K562 (cell line): ENCODE data around the gene PIEZO2. TPM values are rescaled to one million over a fixed set of nuclear protein-coding genes. Genes with fewer than 3 reads are reported as not detected.

ENCODE experiments used
- ATAC-seq: fragments of 200-7000 bp; cut with Tn5 transposase; 3 replicates; pipeline ENCODE4 v1.9.1; 2020; ENCODE audit warnings: moderate library complexity
- BruUV-seq: library from RNA; stranded (reverse); fragments of 400-500 nt; replicated peaks from 2 replicates; lab custom pipeline; 2021; lab: Mats Ljungman, UMichigan
- CTCF ChIA-PET: fragments of 300-600 bp; formaldehyde crosslinking; extraction: SDS; loops from one replicate; lab custom pipeline; 2021; ENCODE audit warnings: low intra/inter-chr PET ratio; lab: Yijun Ruan, JAX
- POLR2A ChIA-PET: fragments of 300-600, 350-650 bp; sonication (Branson Sonifier 250); formaldehyde crosslinking; extraction: SDS; loops from one replicate; lab custom pipeline; 2021; ENCODE audit warnings: antibody characterized with exemption, inconsistent platforms; lab: Yijun Ruan, JAX
- DNase-seq, 4 experiments: peaks; one replicate each; pipeline versions ENCODE4 v3.0.0 to v3.0.0-alpha.2; 2011 to 2018; ENCODE audit warnings: low spot score in 3 of 4, mixed read lengths in 3 of 4; ENCODE audit errors: extremely low read depth in 1 of 4
- FAIRE-seq: peaks from 2 replicates; lab custom pipeline; 2011; peaks lifted over from hg19 to GRCh38; lab: Jason Lieb, UNC
- H2AFZ ChIP-seq: 2 replicates; pipeline ENCODE4 v1.6.0; 2011; ENCODE audit warnings: low read depth, low read length, control low read depth, inconsistent platforms
- H3K27ac ChIP-seq: fragments of 200-600 bp; 3 replicates; pipeline ENCODE4 v1.8.0; 2011; ENCODE audit warnings: low read depth, mild to moderate bottlenecking, control low read depth, inconsistent platforms, low read length, moderate library complexity, mixed read lengths; ENCODE audit errors: extremely low read depth
- H3K27me3 ChIP-seq, 2 experiments: fragments of 300-600 bp in 1 of 2; 2 replicates in 1 of 2; 3 replicates in 1 of 2; pipeline versions ENCODE4 v1.6.0 to v1.8.0; 2011; ENCODE audit warnings: inconsistent platforms in 2 of 2, low read length in 2 of 2, mild to moderate bottlenecking in 1 of 2, mixed read lengths in 1 of 2, moderate library complexity in 1 of 2; ENCODE audit not compliant: control insufficient read depth in 2 of 2, insufficient read depth in 2 of 2
- H3K36me3 ChIP-seq: fragments of 300-600 bp; 3 replicates; pipeline ENCODE4 v1.8.0; 2011; ENCODE audit warnings: mild to moderate bottlenecking, low read length, inconsistent platforms; ENCODE audit not compliant: control insufficient read depth, insufficient read depth
- H3K4me1 ChIP-seq, 2 experiments: fragments of 200-600 bp in 1 of 2; replicated peaks in 1 of 2; 2 replicates in 1 of 2; 3 replicates in 1 of 2; pipeline versions ENCODE4 v1.5.1 to v1.8.0; 2011; ENCODE audit warnings: inconsistent platforms in 2 of 2, low read length in 2 of 2, mild to moderate bottlenecking in 1 of 2, mixed read lengths in 1 of 2, moderate library complexity in 1 of 2; ENCODE audit not compliant: control insufficient read depth in 2 of 2, insufficient read depth in 2 of 2
- H3K4me2 ChIP-seq: 2 replicates; pipeline ENCODE4 v1.6.1; 2011; ENCODE audit warnings: low read length, control low read depth, inconsistent platforms, mixed read lengths; ENCODE audit not compliant: insufficient read depth
- H3K4me3 ChIP-seq: fragments of 200-600 bp; sonication (generic), shearing (Covaris generic); 2 replicates; pipeline ENCODE4 v1.5.1; 2016; ENCODE audit warnings: control low read depth, inconsistent platforms
- H3K79me2 ChIP-seq: fragments of 200-600 bp; 3 replicates; pipeline ENCODE4 v1.8.0; 2011; ENCODE audit warnings: low read length, inconsistent platforms; ENCODE audit not compliant: control insufficient read depth, insufficient read depth
- H3K9ac ChIP-seq, 2 experiments: 2 replicates each; pipeline versions ENCODE4 v1.6.0 to v1.6.1; 2011; ENCODE audit warnings: low read depth in 2 of 2, low read length in 2 of 2, control low read depth in 1 of 2, inconsistent platforms in 1 of 2, mild to moderate bottlenecking in 1 of 2, mixed read lengths in 1 of 2; ENCODE audit not compliant: insufficient read depth in 1 of 2
- H3K9me1 ChIP-seq: one replicate; pipeline ENCODE4 v1.6.0; 2011; ENCODE audit warnings: inconsistent platforms, mild to moderate bottlenecking, low read length, moderate library complexity; ENCODE audit not compliant: control insufficient read depth, insufficient read depth
- H3K9me3 ChIP-seq: replicated peaks from 2 replicates; pipeline ENCODE4 v1.5.1; 2011; ENCODE audit warnings: low read depth, low read length, inconsistent platforms; ENCODE audit not compliant: control insufficient read depth, insufficient read depth
- H4K20me1 ChIP-seq: replicated peaks from 2 replicates; pipeline ENCODE4 v1.6.1; 2011; ENCODE audit warnings: low read length, inconsistent platforms, mixed read lengths; ENCODE audit not compliant: control insufficient read depth, insufficient read depth
- EP400 ChIP-seq: fragments of 450-650 bp; IDR thresholded peaks from 2 replicates; pipeline ENCODE4 v1.6.1; 2017; ENCODE audit warnings: antibody characterized with exemption, mild to moderate bottlenecking, moderate library complexity
- NR1H2 ChIP-seq: sonication (generic); formaldehyde crosslinking; IDR thresholded peaks from 2 replicates; pipeline ENCODE4 v1.4.0; 2020; ENCODE audit warnings: mild to moderate bottlenecking, missing genetic modification reagents
- POLR2G ChIP-seq: fragments of 200-400 bp; formaldehyde crosslinking; IDR thresholded peaks from 2 replicates; pipeline ENCODE4 v1.6.1; 2017; ENCODE audit warnings: low read depth, mild to moderate bottlenecking, antibody characterized with exemption, low read length, moderate library complexity
- USF1 ChIP-seq: sonication (generic); formaldehyde crosslinking; IDR thresholded peaks from 2 replicates; pipeline ENCODE4 v1.9.0; 2022; ENCODE audit warnings: mild to moderate bottlenecking, missing genetic modification reagents
- YBX1 ChIP-seq: fragments of 450-650 bp; IDR thresholded peaks from 2 replicates; pipeline ENCODE4 v1.7.1; 2016; ENCODE audit warnings: mild to moderate bottlenecking
- ZBTB11 ChIP-seq, 3 experiments: fragments of 200-800 bp in 1 of 3; fragments of 250-450 bp in 1 of 3; fragments of 450-650 bp in 1 of 3; sonication (Bioruptor Pico) in 1 of 3; sonication (Bioruptor generic) in 1 of 3; formaldehyde crosslinking in 1 of 3; IDR thresholded peaks; 2 replicates each; pipeline versions ENCODE4 v1.6.1 to v1.8.0; 2016 to 2022; ENCODE audit warnings: mild to moderate bottlenecking in 2 of 3, missing genetic modification characterization in 2 of 3, missing compliant biosample characterization in 1 of 3, moderate library complexity in 1 of 3
- ZBTB7A ChIP-seq: IDR thresholded peaks from 2 replicates; pipeline ENCODE4 v1.6.1; 2011; ENCODE audit warnings: low read depth, mild to moderate bottlenecking, low read length, moderate library complexity, borderline replicate concordance; ENCODE audit not compliant: control insufficient read depth
- ZNF830 ChIP-seq: fragments of 250-450 bp; sonication (Bioruptor Pico); IDR thresholded peaks from 2 replicates; pipeline ENCODE4 v1.5.0; 2021; ENCODE audit warnings: mild to moderate bottlenecking
- WGBS: fragments of 100-300 bp; shearing (Covaris generic); methylation state at CpG from one replicate; pipeline ENCODE4 v1.1.6; 2016; ENCODE audit warnings: low coverage, mixed read lengths; ENCODE audit not compliant: insufficient coverage; ENCODE audit errors: missing lambda C conversion rate; 5-methylcytosine and 5-hydroxymethylcytosine counted together
- in situ Hi-C: fragments of 300-500 bp; cut with MboI; formaldehyde crosslinking; loops from 4 replicates; pipeline ENCODE4 v1.15.0; 2018; ENCODE audit warnings: inconsistent platforms, mixed read lengths
- intact Hi-C: fragments of 100-400 bp; cut with micrococcal nuclease; formaldehyde crosslinking; loops from 2 replicates; pipeline ENCODE4 v1.14.2; 2022
- polyA plus RNA-seq, 8 experiments: library from polyadenylated mRNA; depleted of rRNA in 4 of 8; stranded (reverse) in 5 of 8; unstranded in 3 of 8; fragments of >200 nt; fragmentation: Nextera tagmentation in 2 of 8; fragmentation: Illumina TruSeq in 1 of 8; extraction: Ambion mirVana in 2 of 8; extraction: Trizol in 1 of 8; gene quantifications; 2 replicates each; pipeline versions ENCODE4 v1.2.1 to v1.2.3, GENCODE V29; 2011 to 2014; ENCODE audit warnings: inconsistent platforms in 1 of 8, missing spikeins in 1 of 8
- total RNA-seq, 7 experiments: library from RNA; depleted of rRNA in 6 of 7; stranded (reverse); fragments of >200 nt in 6 of 7; fragmentation: Illumina TruSeq in 2 of 7; extraction: Trizol in 2 of 7; gene quantifications; 2 replicates each; pipeline versions ENCODE4 v1.2.1 to v1.2.3, GENCODE V29; 2011 to 2021; ENCODE audit warnings: low replicate concordance in 1 of 7
- TF ChIP-seq, protein P1 (sequence below), 2 experiments: fragments of 450-650 bp; formaldehyde crosslinking in 1 of 2; IDR thresholded peaks; 2 replicates each; pipeline versions ENCODE4 v1.4.0 to v1.6.1; 2014 to 2020; ENCODE audit warnings: mild to moderate bottlenecking in 2 of 2, borderline replicate concordance in 1 of 2, low read depth in 1 of 2

The PIEZO2 gene
- total and polyA plus RNA-seq, 9 of the 15 experiments (the other 6 are each of a cell fraction or from before 2014, with no cell fraction given) = 0.54 to 4.1 (median 2.0) TPM

DNA sequence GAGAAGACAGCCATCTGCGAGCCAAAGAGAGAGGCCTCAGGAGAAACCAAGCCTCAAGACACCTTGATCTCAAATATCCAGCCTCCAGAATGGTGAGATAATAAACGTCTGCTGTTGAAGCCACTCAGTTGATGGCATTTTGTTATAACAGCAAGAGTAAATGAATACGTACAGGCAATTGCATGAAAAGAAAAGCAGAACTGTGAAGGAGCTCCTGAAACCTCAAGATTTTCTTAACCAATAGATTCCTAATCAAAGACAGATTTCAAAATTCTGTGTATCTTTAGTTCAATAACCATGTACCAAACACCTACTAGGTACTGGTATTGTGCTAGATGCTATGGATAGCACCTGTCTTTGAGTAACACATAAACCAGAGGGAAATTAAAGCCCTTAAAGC, 139.5 kb downstream of the PIEZO2 start:
- no peak for DNase-seq
- in situ Hi-C loops = no loop called here
- TF ChIP-seq ZBTB11 (CRISPR knock-in tag; IDR thresholded peaks at IDR 0.05) = no peak
- TF ChIP-seq USF1 = no peak
- no peak for TF ChIP-seq NR1H2
- no peak for TF ChIP-seq EP400
- no peak for TF ChIP-seq POLR2G
- TF ChIP-seq ZBTB7A = no peak
- TF ChIP-seq, protein P1, sequence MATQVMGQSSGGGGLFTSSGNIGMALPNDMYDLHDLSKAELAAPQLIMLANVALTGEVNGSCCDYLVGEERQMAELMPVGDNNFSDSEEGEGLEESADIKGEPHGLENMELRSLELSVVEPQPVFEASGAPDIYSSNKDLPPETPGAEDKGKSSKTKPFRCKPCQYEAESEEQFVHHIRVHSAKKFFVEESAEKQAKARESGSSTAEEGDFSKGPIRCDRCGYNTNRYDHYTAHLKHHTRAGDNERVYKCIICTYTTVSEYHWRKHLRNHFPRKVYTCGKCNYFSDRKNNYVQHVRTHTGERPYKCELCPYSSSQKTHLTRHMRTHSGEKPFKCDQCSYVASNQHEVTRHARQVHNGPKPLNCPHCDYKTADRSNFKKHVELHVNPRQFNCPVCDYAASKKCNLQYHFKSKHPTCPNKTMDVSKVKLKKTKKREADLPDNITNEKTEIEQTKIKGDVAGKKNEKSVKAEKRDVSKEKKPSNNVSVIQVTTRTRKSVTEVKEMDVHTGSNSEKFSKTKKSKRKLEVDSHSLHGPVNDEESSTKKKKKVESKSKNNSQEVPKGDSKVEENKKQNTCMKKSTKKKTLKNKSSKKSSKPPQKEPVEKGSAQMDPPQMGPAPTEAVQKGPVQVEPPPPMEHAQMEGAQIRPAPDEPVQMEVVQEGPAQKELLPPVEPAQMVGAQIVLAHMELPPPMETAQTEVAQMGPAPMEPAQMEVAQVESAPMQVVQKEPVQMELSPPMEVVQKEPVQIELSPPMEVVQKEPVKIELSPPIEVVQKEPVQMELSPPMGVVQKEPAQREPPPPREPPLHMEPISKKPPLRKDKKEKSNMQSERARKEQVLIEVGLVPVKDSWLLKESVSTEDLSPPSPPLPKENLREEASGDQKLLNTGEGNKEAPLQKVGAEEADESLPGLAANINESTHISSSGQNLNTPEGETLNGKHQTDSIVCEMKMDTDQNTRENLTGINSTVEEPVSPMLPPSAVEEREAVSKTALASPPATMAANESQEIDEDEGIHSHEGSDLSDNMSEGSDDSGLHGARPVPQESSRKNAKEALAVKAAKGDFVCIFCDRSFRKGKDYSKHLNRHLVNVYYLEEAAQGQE (IDR thresholded peaks at IDR 0.05; ENCODE audit: borderline replicate concordance) = no peak
- TF ChIP-seq, protein P1 (CRISPR knock-in tag; IDR thresholded peaks at IDR 0.05; ENCODE audit: low read depth) = no peak
- no peak for TF ChIP-seq YBX1
- TF ChIP-seq ZNF830 (CRISPR knock-in tag) = no peak

More for the DNA sequence above, 139.5 kb downstream of the PIEZO2 start:
- Histone ChIP-seq H2AFZ (no peak overlapping the region), H3K9me1 (no peaks in the 10 kb centered on the region), H3K4me2 (no peak overlapping the region), H3K4me1 (no peaks in the 10 kb centered on the region), H4K20me1 (no peaks in the 10 kb centered on the region), H3K9me3 (no peaks in the 10 kb centered on the region), H3K79me2 (no peaks in the 10 kb centered on the region), H3K4me3 (no peak overlapping the region), H3K27ac (no peak overlapping the region), H3K36me3 (no peaks in the 10 kb centered on the region), H3K9ac (no peak overlapping the region), H3K27me3 (no peaks in the 10 kb centered on the region; a peak in 1 of 5 replicates)
- BruUV-seq = no TSS peak
- intact Hi-C loops = no loop called here
- ChIA-PET POLR2A (no interaction called here), CTCF (no interaction called here)
- FAIRE-seq (no peak), ATAC-seq (no peak)
- WGBS = 0% methylated on average over 3 of the region's 3 CpGs
